Caco-2 (cell line): ENCODE measurements around the gene DAPK1. TPM values are rescaled to one million over a fixed set of nuclear protein-coding genes. Genes with fewer than 3 reads are reported as not detected.

Source experiments
- BruUV-seq: library from RNA; stranded (reverse); fragments of 400-500 nt; replicated peaks from 2 replicates; lab custom pipeline; 2021; lab: Mats Ljungman, UMichigan
- CTCF ChIA-PET: fragments of 300-600 bp; sonication (Branson Sonifier 250); formaldehyde crosslinking; loops from one replicate; lab custom pipeline; 2022; ENCODE audit warnings: antibody characterized with exemption; lab: Charles Lee
- POLR2A ChIA-PET: fragments of 300-600 bp; sonication (Branson Sonifier 250); formaldehyde crosslinking; loops from one replicate; lab custom pipeline; 2022; ENCODE audit warnings: antibody characterized with exemption; lab: Charles Lee
- DNase-seq, 2 experiments: peaks; one replicate each; pipeline versions ENCODE4 v3.0.0 to v3.0.0-alpha.2; 2020 to 2022
- H3K27me3 ChIP-seq: replicated peaks from 2 replicates; pipeline ENCODE4 v1.6.0; 2011; ENCODE audit warnings: low read length; ENCODE audit not compliant: control insufficient read depth, insufficient read depth
- H3K36me3 ChIP-seq: 2 replicates; pipeline ENCODE4 v1.5.1; 2011; ENCODE audit warnings: low read length; ENCODE audit not compliant: control insufficient read depth, insufficient read depth
- H3K4me1 ChIP-seq: fragments of 250-450 bp; sonication (Bioruptor Pico); 2 replicates; pipeline ENCODE4 v1.5.1; 2020; ENCODE audit warnings: mild to moderate bottlenecking
- H3K4me3 ChIP-seq: 2 replicates; pipeline ENCODE4 v1.5.1; 2011; ENCODE audit warnings: low read depth, mild to moderate bottlenecking, control low read depth, low read length
- H3K9me3 ChIP-seq: fragments of 250-450 bp; sonication (Bioruptor Pico); 2 replicates; pipeline ENCODE4 v1.5.1; 2020; ENCODE audit warnings: mild to moderate bottlenecking, moderate library complexity
- H3K27ac Mint-ChIP-seq: one replicate; pipeline ENCODE4 v1.8.0; 2022; ENCODE audit warnings: mixed read lengths; ENCODE audit not compliant: unreplicated experiment
- H3K27me3 Mint-ChIP-seq: one replicate; pipeline ENCODE4 v1.8.0; 2022; ENCODE audit warnings: mixed read lengths; ENCODE audit not compliant: insufficient read depth, unreplicated experiment
- H3K36me3 Mint-ChIP-seq: one replicate; pipeline ENCODE4 v1.8.0; 2022; ENCODE audit warnings: mild to moderate bottlenecking, mixed read lengths; ENCODE audit not compliant: insufficient read depth, unreplicated experiment
- H3K4me1 Mint-ChIP-seq: one replicate; pipeline ENCODE4 v1.8.0; 2022; ENCODE audit warnings: low read depth, mixed read lengths; ENCODE audit not compliant: unreplicated experiment
- H3K4me3 Mint-ChIP-seq: one replicate; pipeline ENCODE4 v1.8.0; 2022; ENCODE audit warnings: mild to moderate bottlenecking, moderate library complexity, mixed read lengths; ENCODE audit not compliant: unreplicated experiment
- H3K9me3 Mint-ChIP-seq: one replicate; pipeline ENCODE4 v1.8.0; 2022; ENCODE audit warnings: mixed read lengths; ENCODE audit not compliant: unreplicated experiment
- CTCF ChIP-seq, 2 experiments: fragments of 200-600 bp in 1 of 2; IDR thresholded peaks; 1 replicate in 1 of 2; 2 replicates in 1 of 2; pipeline versions ENCODE4 v1.5.1 to v1.8.0; 2011 to 2022; ENCODE audit warnings: antibody characterized with exemption in 1 of 2, control low read depth in 1 of 2, inconsistent platforms in 1 of 2, low read depth in 1 of 2, low read length in 1 of 2, mild to moderate bottlenecking in 1 of 2, moderate library complexity in 1 of 2; ENCODE audit not compliant: insufficient read depth in 1 of 2, severe bottlenecking in 1 of 2, unreplicated experiment in 1 of 2
- intact Hi-C: fragments of 100-400 bp; cut with micrococcal nuclease; formaldehyde crosslinking; loops from one replicate; pipeline ENCODE4 v1.10.0; 2022; ENCODE audit not compliant: unreplicated experiment
- total RNA-seq: library from RNA; stranded (reverse); gene quantifications from 2 replicates; pipeline ENCODE4 v1.2.3, GENCODE V29; 2022

The DAPK1 gene
- total RNA-seq, 1 experiment from 2014 or later: 79.2 TPM

- H3K27me3 ChIP-seq: no peaks in the 10 kb centered on the region
- no peaks in the 10 kb centered on the region for H3K4me1 Mint-ChIP-seq
- CTCF ChIA-PET: interaction anchor here (0.7 to 1.5 kb wide), 7 partner anchors 9 to 248 kb away, joined by 3 to 18 read pairs (median 4); partner anchors contain the start of gene CDK20
Observed at GRCh38 chr9:87725900-87726709, 228.4 kb downstream of the DAPK1 start, which contains the start of gene CTSL. CTSL (plus strand) TSS chr9:87726119; CDS start chr9:87727604, 1,485 bp downstream.

GRCh38 chr9:87729246-87729645 is 231.6 kb downstream of the DAPK1 start:
- no TSS peak for BruUV-seq
- ChIA-PET POLR2A (no interaction called here), CTCF (no interaction called here)
- Histone ChIP-seq H3K9me3 (no peaks in the 10 kb centered on the region), H3K4me1 (no peaks in the 10 kb centered on the region), H3K27me3 (no peaks in the 10 kb centered on the region), H3K36me3 (no peaks in the 10 kb centered on the region), H3K4me3 (no peak overlapping the region)
- intact Hi-C loops: loop anchor here (5.0 kb wide), 1 partner anchor 47 kb away; no protein-coding TSS in a partner anchor
- Mint-ChIP-seq H3K27ac (no peak overlapping the region), H3K36me3 (peaks cover 10% of the 10 kb centered on the region), H3K9me3 (no peaks in the 10 kb centered on the region), H3K4me1 (no peaks in the 10 kb centered on the region), H3K27me3 (no peaks in the 10 kb centered on the region), H3K4me3 (no peak overlapping the region)
- no peak for TF ChIP-seq CTCF (IDR thresholded peaks at IDR 0.05; ENCODE audit: insufficient read depth in 1 of 2, low read depth in 1 of 2, low read length in 1 of 2, severe bottlenecking in 1 of 2, unreplicated experiment in 1 of 2)
- no peak for DNase-seq

More at GRCh38 chr9:87725900-87726709, 228.4 kb downstream of the DAPK1 start, which contains the start of gene CTSL:
- DNase-seq: peak; percentile 79 to 83
- H3K9me3 Mint-ChIP-seq: no peaks in the 10 kb centered on the region
- no peaks in the 10 kb centered on the region for H3K27me3 Mint-ChIP-seq
- Histone ChIP-seq H3K4me3 (peak within 1 kb of the TSS; percentile 75), H3K4me1 (no peaks in the 10 kb centered on the region), H3K9me3 (no peaks in the 10 kb centered on the region), H3K36me3 (no peaks in the 10 kb centered on the region)
- no TSS peak for BruUV-seq
- peak in 1 of 2 experiments; percentile 35 for TF ChIP-seq CTCF (IDR thresholded peaks at IDR 0.05; ENCODE audit: insufficient read depth in 1 of 2, low read depth in 1 of 2, low read length in 1 of 2, severe bottlenecking in 1 of 2, unreplicated experiment in 1 of 2)
- POLR2A ChIA-PET: interaction anchor here (0.9 to 1.3 kb wide), 2 partner anchors 12 to 41 kb away, joined by 3 to 8 read pairs; no protein-coding TSS in a partner anchor
- H3K27ac Mint-ChIP-seq: peak within 1 kb of the TSS; percentile 93
- intact Hi-C loops: loop anchor here (1.0 to 5.0 kb wide), 3 partner anchors 44 to 87 kb away; no protein-coding TSS in a partner anchor
- peaks cover 10% of the 10 kb centered on the region for H3K36me3 Mint-ChIP-seq
- peak within 1 kb of the TSS; percentile 98 for H3K4me3 Mint-ChIP-seq

GRCh38 chr9:87731321-87731720 is 233.7 kb downstream of the DAPK1 start:
- DNase-seq: no peak
- Mint-ChIP-seq H3K36me3 (peaks cover 4% of the 10 kb centered on the region), H3K27me3 (no peaks in the 10 kb centered on the region), H3K4me3 (no peak overlapping the region), H3K4me1 (no peaks in the 10 kb centered on the region), H3K9me3 (no peaks in the 10 kb centered on the region), H3K27ac (no peak overlapping the region)
- BruUV-seq: no TSS peak
- intact Hi-C loops: no loop called here
- H3K27me3 ChIP-seq: no peaks in the 10 kb centered on the region
- no peak for TF ChIP-seq CTCF (IDR thresholded peaks at IDR 0.05; ENCODE audit: insufficient read depth in 1 of 2, low read depth in 1 of 2, low read length in 1 of 2, severe bottlenecking in 1 of 2, unreplicated experiment in 1 of 2)
- CTCF ChIA-PET: no interaction called here
- no peaks in the 10 kb centered on the region for H3K36me3 ChIP-seq
- H3K9me3 ChIP-seq: no peaks in the 10 kb centered on the region
- no peak overlapping the region for H3K4me3 ChIP-seq
- no peaks in the 10 kb centered on the region for H3K4me1 ChIP-seq
- POLR2A ChIA-PET: no interaction called here
